Loucy (cell line): ENCODE measurements around the gene ADGRD2.

Experiments used
- EZH2phosphoT487 ChIP-seq: fragments of 200-600 bp; IDR thresholded peaks from 2 replicates; pipeline ENCODE4 v1.6.1; 2018; ENCODE audit warnings: antibody characterized with exemption, mild to moderate bottlenecking, moderate library complexity, borderline replicate concordance
- TF ChIP-seq, protein P1 (sequence below): fragments of 200-600 bp; sonication (generic); conservative IDR thresholded peaks from 2 replicates; pipeline ENCODE4 v1.5.1; 2014; ENCODE audit warnings: mild to moderate bottlenecking, antibody characterized with exemption, low read length

- TF ChIP-seq, protein P1, sequence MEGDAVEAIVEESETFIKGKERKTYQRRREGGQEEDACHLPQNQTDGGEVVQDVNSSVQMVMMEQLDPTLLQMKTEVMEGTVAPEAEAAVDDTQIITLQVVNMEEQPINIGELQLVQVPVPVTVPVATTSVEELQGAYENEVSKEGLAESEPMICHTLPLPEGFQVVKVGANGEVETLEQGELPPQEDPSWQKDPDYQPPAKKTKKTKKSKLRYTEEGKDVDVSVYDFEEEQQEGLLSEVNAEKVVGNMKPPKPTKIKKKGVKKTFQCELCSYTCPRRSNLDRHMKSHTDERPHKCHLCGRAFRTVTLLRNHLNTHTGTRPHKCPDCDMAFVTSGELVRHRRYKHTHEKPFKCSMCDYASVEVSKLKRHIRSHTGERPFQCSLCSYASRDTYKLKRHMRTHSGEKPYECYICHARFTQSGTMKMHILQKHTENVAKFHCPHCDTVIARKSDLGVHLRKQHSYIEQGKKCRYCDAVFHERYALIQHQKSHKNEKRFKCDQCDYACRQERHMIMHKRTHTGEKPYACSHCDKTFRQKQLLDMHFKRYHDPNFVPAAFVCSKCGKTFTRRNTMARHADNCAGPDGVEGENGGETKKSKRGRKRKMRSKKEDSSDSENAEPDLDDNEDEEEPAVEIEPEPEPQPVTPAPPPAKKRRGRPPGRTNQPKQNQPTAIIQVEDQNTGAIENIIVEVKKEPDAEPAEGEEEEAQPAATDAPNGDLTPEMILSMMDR, result peak; percentile 80
- no peak for TF ChIP-seq EZH2phosphoT487
Measured at GRCh38 chr9:124415102-124415851, 35.0 kb upstream of the ADGRD2 start, which contains the start of gene PSMB7.
